Mesendoderm (in vitro differentiated cells): Measurements from ENCODE around the gene BBS7.

ENCODE experiments used
- DNase-seq: peaks from one replicate; pipeline ENCODE4 v3.0.0; 2013
- H2AK5ac ChIP-seq: 2 replicates; pipeline ENCODE4 v1.6.1; 2013; ENCODE audit warnings: low read length, inconsistent platforms
- H2BK120ac ChIP-seq: 2 replicates; pipeline ENCODE4 v1.6.1; 2013; ENCODE audit warnings: low read depth, mild to moderate bottlenecking, low read length, moderate library complexity, mixed read lengths
- H2BK15ac ChIP-seq: replicated peaks from 2 replicates; pipeline ENCODE4 v1.6.1; 2013; ENCODE audit warnings: low read depth, mild to moderate bottlenecking, moderate library complexity
- H2BK5ac ChIP-seq: 2 replicates; pipeline ENCODE4 v1.6.1; 2013; ENCODE audit warnings: low read length, inconsistent platforms
- H3K18ac ChIP-seq: 2 replicates; pipeline ENCODE4 v1.6.1; 2013; ENCODE audit warnings: mild to moderate bottlenecking, low read length, mixed read lengths
- H3K23ac ChIP-seq: one replicate; pipeline ENCODE4 v1.6.1; 2013; ENCODE audit warnings: low read length
- H3K27ac ChIP-seq: 2 replicates; pipeline ENCODE4 v1.5.1; 2013; ENCODE audit warnings: low read depth, mild to moderate bottlenecking, inconsistent platforms, low read length, moderate library complexity
- H3K27me3 ChIP-seq: 2 replicates; pipeline ENCODE4 v1.6.1; 2013; ENCODE audit warnings: low read length, control low read depth, mild to moderate bottlenecking, inconsistent platforms; ENCODE audit not compliant: insufficient read depth, poor library complexity
- H3K36me3 ChIP-seq: 2 replicates; pipeline ENCODE4 v1.6.1; 2013; ENCODE audit warnings: low read length, inconsistent platforms; ENCODE audit not compliant: control insufficient read depth, insufficient read depth
- H3K4ac ChIP-seq: one replicate; pipeline ENCODE4 v1.6.1; 2013; ENCODE audit warnings: low read depth, mild to moderate bottlenecking, low read length, moderate library complexity
- H3K4me1 ChIP-seq: 2 replicates; pipeline ENCODE4 v1.6.1; 2013; ENCODE audit warnings: low read depth, low read length, inconsistent platforms; ENCODE audit not compliant: control insufficient read depth
- H3K4me2 ChIP-seq: 2 replicates; pipeline ENCODE4 v1.6.1; 2013; ENCODE audit warnings: low read length
- H3K4me3 ChIP-seq: 2 replicates; pipeline ENCODE4 v1.5.1; 2013; ENCODE audit warnings: mild to moderate bottlenecking, low read length
- H3K56ac ChIP-seq: one replicate; pipeline ENCODE4 v1.6.1; 2013; ENCODE audit warnings: low read length
- H3K79me1 ChIP-seq: 2 replicates; pipeline ENCODE4 v1.6.1; 2013; ENCODE audit warnings: low read length, inconsistent platforms
- H3K79me2 ChIP-seq: 2 replicates; pipeline ENCODE4 v1.6.1; 2013; ENCODE audit warnings: mild to moderate bottlenecking, low read length; ENCODE audit not compliant: control insufficient read depth, insufficient read depth
- H3K9ac ChIP-seq: 2 replicates; pipeline ENCODE4 v1.6.1; 2013; ENCODE audit warnings: low read length, inconsistent platforms
- H4K5ac ChIP-seq: one replicate; pipeline ENCODE4 v1.6.1; 2013; ENCODE audit warnings: low read length
- H4K8ac ChIP-seq: one replicate; pipeline ENCODE4 v1.6.1; 2013; ENCODE audit warnings: low read depth, mild to moderate bottlenecking, control low read depth, low read length, moderate library complexity
- WGBS: extraction: QIAGEN DNeasy Blood & Tissue Kit; methylation state at CpG from one replicate; pipeline ENCODE4 v1.1.7; 2013; ENCODE audit warnings: low lambda C conversion rate, missing lambda C conversion rate; ENCODE audit not compliant: insufficient coverage; ENCODE audit errors: extremely low coverage; 5-methylcytosine and 5-hydroxymethylcytosine counted together

Gene BBS7

DNA sequence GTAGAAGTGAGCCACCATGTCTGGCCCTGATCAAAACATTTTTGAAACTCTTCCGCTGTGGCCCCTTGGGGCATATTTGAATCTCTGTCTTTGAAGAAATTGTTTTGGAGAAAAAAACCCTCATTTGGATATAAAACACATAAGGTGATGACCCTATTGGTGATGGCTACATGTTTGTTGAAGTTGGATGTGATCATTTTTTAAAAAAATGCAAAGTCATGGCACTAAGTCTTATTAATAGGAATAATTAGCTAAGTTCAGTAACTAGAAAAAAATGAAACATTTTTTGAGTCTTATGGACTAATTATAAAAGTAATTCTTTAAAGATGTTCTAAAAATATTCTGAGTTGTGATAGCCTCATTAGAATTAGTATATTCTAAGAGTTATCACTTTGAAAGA, 17.9 kb upstream of the BBS7 start:
- H3K4me2 ChIP-seq = no peak overlapping the region
- no peaks in the 10 kb centered on the region for H3K79me1 ChIP-seq
- H3K23ac ChIP-seq = no peak overlapping the region
- no peaks in the 10 kb centered on the region for H3K79me2 ChIP-seq
- no peak overlapping the region for H3K18ac ChIP-seq
- DNase-seq = no peak
- H3K27ac ChIP-seq = no peak overlapping the region
- no peak overlapping the region for H2BK15ac ChIP-seq
- H2AK5ac ChIP-seq = no peak overlapping the region
- H3K4me3 ChIP-seq = no peak overlapping the region
- H2BK5ac ChIP-seq = no peak overlapping the region
- no peak overlapping the region for H3K9ac ChIP-seq
- no peak overlapping the region for H3K56ac ChIP-seq
- no peak overlapping the region for H4K5ac ChIP-seq
- H3K36me3 ChIP-seq = no peaks in the 10 kb centered on the region
- H3K27me3 ChIP-seq = no peaks in the 10 kb centered on the region
- WGBS = no CpG with 5 or more reads among the region's 1 CpG
- H3K4ac ChIP-seq = no peak overlapping the region
- H2BK120ac ChIP-seq = no peak overlapping the region
- no peak overlapping the region for H4K8ac ChIP-seq
- no peaks in the 10 kb centered on the region for H3K4me1 ChIP-seq

DNA sequence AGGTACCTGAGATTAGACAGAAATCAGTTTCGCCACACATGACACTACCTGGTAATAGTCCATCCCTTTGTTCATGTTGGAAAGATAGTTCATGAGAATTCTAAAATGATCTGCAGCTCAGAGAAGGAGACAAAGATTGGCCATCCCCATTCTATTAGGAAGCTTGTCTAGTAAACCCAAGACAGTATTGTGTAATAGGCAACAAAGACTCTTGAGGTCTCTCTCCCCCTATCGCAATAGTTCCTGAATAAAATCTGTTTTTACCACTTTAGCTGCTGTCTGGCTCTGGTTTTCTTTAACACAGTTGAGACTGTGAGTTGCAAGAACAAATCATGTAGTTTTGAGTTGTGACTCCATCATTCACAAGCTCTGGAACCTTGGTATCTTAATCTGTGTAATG, 14.8 kb upstream of the BBS7 start:
- Histone ChIP-seq H3K56ac (no peak overlapping the region), H3K4ac (no peak overlapping the region), H3K9ac (no peak overlapping the region), H3K36me3 (no peaks in the 10 kb centered on the region), H2BK120ac (no peak overlapping the region), H2BK15ac (no peak overlapping the region), H3K79me1 (no peaks in the 10 kb centered on the region), H4K8ac (no peak overlapping the region), H3K4me3 (no peak overlapping the region), H2AK5ac (no peak overlapping the region), H3K27me3 (no peaks in the 10 kb centered on the region), H4K5ac (no peak overlapping the region), H3K18ac (no peak overlapping the region), H3K23ac (no peak overlapping the region), H3K4me1 (no peaks in the 10 kb centered on the region), H3K27ac (no peak overlapping the region), H2BK5ac (no peak overlapping the region), H3K79me2 (no peaks in the 10 kb centered on the region), H3K4me2 (no peak overlapping the region)
- no peak for DNase-seq
- no CpG with 5 or more reads among the region's 2 CpGs for WGBS

DNA sequence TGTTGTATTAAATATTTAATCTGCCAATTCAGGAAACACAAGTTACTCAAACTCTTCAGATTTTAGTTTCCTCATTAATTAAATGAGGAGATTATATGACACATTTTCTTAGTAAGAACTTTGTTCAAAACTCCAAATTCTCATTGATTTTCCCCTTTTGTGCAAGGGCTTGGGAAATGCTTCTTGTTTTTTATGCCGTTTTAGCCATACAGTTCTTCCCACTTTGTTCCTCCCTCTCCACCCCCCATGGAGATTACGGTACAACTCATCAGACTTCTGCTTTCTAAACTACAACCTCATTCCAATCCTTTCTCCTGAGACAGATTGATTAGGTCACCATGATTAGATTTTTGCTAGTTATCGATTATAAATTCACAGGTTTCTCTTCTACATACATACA, 10.9 kb upstream of the BBS7 start:
- Histone ChIP-seq H3K18ac (no peak overlapping the region), H2BK15ac (no peak overlapping the region), H3K27me3 (no peaks in the 10 kb centered on the region), H2BK120ac (no peak overlapping the region), H3K79me2 (no peaks in the 10 kb centered on the region), H4K8ac (no peak overlapping the region), H3K36me3 (no peaks in the 10 kb centered on the region), H4K5ac (no peak overlapping the region), H3K9ac (no peak overlapping the region), H3K4me2 (no peak overlapping the region), H3K4ac (no peak overlapping the region), H3K79me1 (no peaks in the 10 kb centered on the region), H2BK5ac (no peak overlapping the region), H3K4me1 (no peaks in the 10 kb centered on the region), H3K56ac (no peak overlapping the region), H2AK5ac (no peak overlapping the region), H3K27ac (no peak overlapping the region), H3K23ac (no peak overlapping the region), H3K4me3 (no peak overlapping the region)
- WGBS = no CpG with 5 or more reads among the region's 3 CpGs
- no peak for DNase-seq

DNA sequence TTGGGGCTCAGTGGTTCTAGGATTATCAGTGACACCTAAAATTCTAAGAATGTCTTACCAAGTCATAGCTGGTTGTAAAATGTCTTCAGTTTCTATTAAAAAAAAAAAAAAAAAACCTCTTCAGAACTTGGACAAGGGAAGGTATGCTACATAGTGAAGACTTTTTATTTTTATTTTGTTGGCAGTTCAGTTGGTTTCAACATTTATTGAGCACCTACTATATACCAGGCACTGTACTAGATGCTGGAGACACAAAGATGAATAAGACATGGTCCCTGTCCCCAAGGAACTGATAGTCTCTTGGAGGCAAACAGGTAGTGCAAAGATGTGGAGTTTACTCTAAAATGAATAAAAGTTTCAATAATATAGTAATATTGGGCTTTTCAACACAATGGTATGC, 8.9 kb upstream of the BBS7 start:
- Histone ChIP-seq H3K27me3 (no peaks in the 10 kb centered on the region), H3K4ac (no peak overlapping the region), H4K5ac (no peak overlapping the region), H3K36me3 (no peaks in the 10 kb centered on the region), H3K4me1 (no peaks in the 10 kb centered on the region), H3K27ac (no peak overlapping the region), H3K79me1 (no peaks in the 10 kb centered on the region), H2BK5ac (no peak overlapping the region), H3K4me3 (no peak overlapping the region), H4K8ac (no peak overlapping the region), H2BK120ac (no peak overlapping the region), H3K79me2 (no peaks in the 10 kb centered on the region), H2BK15ac (no peak overlapping the region), H3K23ac (no peak overlapping the region), H3K9ac (no peak overlapping the region), H3K56ac (no peak overlapping the region), H2AK5ac (no peak overlapping the region), H3K18ac (no peak overlapping the region), H3K4me2 (no peak overlapping the region)
- no peak for DNase-seq

DNA sequence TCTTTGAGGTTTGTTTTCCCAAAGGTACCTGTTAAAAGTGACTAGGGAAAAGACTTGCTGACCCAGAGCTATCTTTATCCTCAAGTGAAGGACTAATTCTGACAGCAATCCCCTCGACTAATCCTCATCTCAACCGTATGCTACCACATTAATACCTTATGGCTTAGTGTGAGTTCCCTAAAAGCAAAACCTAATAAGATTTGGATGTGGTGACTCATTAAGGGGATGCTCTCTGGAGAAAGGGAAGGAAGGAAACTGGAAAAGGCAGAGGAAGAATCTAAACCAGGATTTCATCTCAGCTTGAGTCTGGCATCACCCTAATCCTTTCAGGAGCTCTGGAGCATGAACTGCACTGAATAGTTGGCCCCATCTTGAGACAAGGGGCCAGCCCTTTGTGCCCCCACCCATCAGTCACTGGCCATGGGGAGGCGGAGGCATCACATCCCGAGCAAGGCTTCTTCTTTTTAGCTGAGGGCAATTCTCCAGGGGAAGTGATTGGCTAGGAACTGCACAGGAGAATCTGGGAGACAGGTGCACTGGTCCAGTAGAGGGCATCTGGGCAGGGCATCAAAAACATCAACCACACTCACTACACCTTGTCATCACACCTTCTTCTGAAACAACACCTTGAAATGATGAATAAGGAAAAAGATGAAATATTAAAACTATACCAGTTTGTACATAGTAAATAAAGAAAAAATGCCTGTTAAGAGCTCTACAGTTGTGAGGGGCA, 6.9 kb upstream of the BBS7 start:
- no peak for DNase-seq
- no peaks in the 10 kb centered on the region for H3K36me3 ChIP-seq
- no peak overlapping the region for H4K5ac ChIP-seq
- H2BK15ac ChIP-seq = no peak overlapping the region
- WGBS = no CpG with 5 or more reads among the region's 4 CpGs
- H3K79me1 ChIP-seq = no peaks in the 10 kb centered on the region
- H3K27me3 ChIP-seq = no peaks in the 10 kb centered on the region
- H3K4me1 ChIP-seq = no peaks in the 10 kb centered on the region
- H3K4me3 ChIP-seq = no peak overlapping the region
- no peak overlapping the region for H3K18ac ChIP-seq
- no peak overlapping the region for H4K8ac ChIP-seq
- H3K79me2 ChIP-seq = no peaks in the 10 kb centered on the region
- no peak overlapping the region for H3K4me2 ChIP-seq
- no peak overlapping the region for H2AK5ac ChIP-seq
- H3K56ac ChIP-seq = no peak overlapping the region
- no peak overlapping the region for H2BK120ac ChIP-seq
- H2BK5ac ChIP-seq = no peak overlapping the region
- no peak overlapping the region for H3K27ac ChIP-seq
- H3K9ac ChIP-seq = no peak overlapping the region
- no peak overlapping the region for H3K23ac ChIP-seq
- H3K4ac ChIP-seq = no peak overlapping the region

DNA sequence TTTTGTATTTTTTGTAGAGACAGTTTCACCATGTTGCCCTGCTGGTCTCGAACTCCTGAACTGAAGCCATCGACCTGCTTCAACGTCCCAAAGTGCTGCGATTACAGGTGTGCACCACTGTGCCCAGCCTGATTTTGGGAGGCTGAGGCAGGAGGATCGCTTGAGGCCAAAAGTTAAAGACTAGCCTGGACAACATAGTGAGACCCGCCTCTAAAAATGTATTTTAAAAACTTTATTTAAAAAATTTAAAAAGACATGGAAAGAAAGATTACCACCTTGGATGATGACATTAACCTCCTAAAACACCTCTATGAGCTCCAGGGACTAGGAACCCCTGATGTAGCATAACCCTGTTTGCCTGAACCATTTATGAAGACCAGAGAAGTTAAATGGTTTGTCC, 5.8 kb upstream of the BBS7 start:
- Histone ChIP-seq H3K27me3 (no peaks in the 10 kb centered on the region), H3K4ac (no peak overlapping the region), H3K56ac (no peak overlapping the region), H3K79me1 (no peaks in the 10 kb centered on the region), H3K36me3 (no peaks in the 10 kb centered on the region), H3K23ac (no peak overlapping the region), H3K27ac (no peak overlapping the region), H3K4me2 (no peak overlapping the region), H2BK5ac (no peak overlapping the region), H4K5ac (no peak overlapping the region), H2BK15ac (no peak overlapping the region), H3K79me2 (no peaks in the 10 kb centered on the region), H4K8ac (no peak overlapping the region), H2BK120ac (no peak overlapping the region), H3K18ac (no peak overlapping the region), H3K4me3 (no peak overlapping the region), H3K4me1 (no peaks in the 10 kb centered on the region), H3K9ac (no peak overlapping the region), H2AK5ac (no peak overlapping the region)
- no CpG with 5 or more reads among the region's 6 CpGs for WGBS
- DNase-seq = no peak
